NB4 (cell line): ENCODE data around the gene IL22RA2.
"Not testable (repeated sequence)": the region's sequence is repeated elsewhere in the genome, so short reads cannot be mapped to it uniquely, and the experiment has no call there.

Source experiments
- CTCF ChIP-seq: IDR thresholded peaks from one replicate; pipeline ENCODE4 v1.5.1; 2012; ENCODE audit warnings: low read depth, low read length
- MYC ChIP-seq: IDR thresholded peaks from 2 replicates; pipeline ENCODE4 v1.6.1; 2011; ENCODE audit warnings: low read depth, low read length
- POLR2A ChIP-seq: IDR thresholded peaks from 2 replicates; pipeline ENCODE4 v1.6.1; 2011; ENCODE audit warnings: mild to moderate bottlenecking; ENCODE audit not compliant: insufficient read length; ENCODE audit errors: extremely low read depth
- TF ChIP-seq, protein P1 (sequence below): IDR thresholded peaks from 2 replicates; pipeline ENCODE4 v1.6.1; 2011; ENCODE audit warnings: low read depth, low read length

- not testable (repeated sequence) for TF ChIP-seq POLR2A, MYC, CTCF
- TF ChIP-seq, protein P1, sequence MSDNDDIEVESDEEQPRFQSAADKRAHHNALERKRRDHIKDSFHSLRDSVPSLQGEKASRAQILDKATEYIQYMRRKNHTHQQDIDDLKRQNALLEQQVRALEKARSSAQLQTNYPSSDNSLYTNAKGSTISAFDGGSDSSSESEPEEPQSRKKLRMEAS = not testable (repeated sequence)
Observed at GRCh38 chr6:137207457-137207856, 34.0 kb upstream of the IL22RA2 start.
